ENCODE results near the gene GYG1.
A peak's percentile ranks its signal among the peaks of the same experiment; 100 is the strongest.
"Not testable (repeated sequence)": the region's sequence is repeated elsewhere in the genome, so short reads cannot be mapped to it uniquely, and the experiment has no call there.

The GYG1 gene

GRCh38 chr3:148991219-148992026 is at the start of gene GYG1:
Gene GYG1, plus strand, starts transcription at chr3:148991540. Its CDS starts 101 bp downstream, at chr3:148991641.
- peak; percentile 88 for DNase-seq

GRCh38 chr3:148943506-148944205 is 47.7 kb upstream of the GYG1 start:
- peak; percentile 81 for DNase-seq

- DNase-seq = no peak
Observed at GRCh38 chr3:148945116-148945515, 46.2 kb upstream of the GYG1 start.

GRCh38 chr3:148948913-148949657 is 42.3 kb upstream of the GYG1 start:
- no peak for DNase-seq

GRCh38 chr3:148950806-148951205 is 40.5 kb upstream of the GYG1 start:
- DNase-seq = no peak

GRCh38 chr3:148951599-148952361 is 39.6 kb upstream of the GYG1 start:
- DNase-seq = no peak

GRCh38 chr3:148953094-148953493 is 38.2 kb upstream of the GYG1 start:
- no peak for DNase-seq

- DNase-seq = no peak
Observed at GRCh38 chr3:148954981-148955380, 36.4 kb upstream of the GYG1 start.

- peak; percentile 80 for DNase-seq
Observed at GRCh38 chr3:148955544-148956346, 35.6 kb upstream of the GYG1 start.

- DNase-seq = peak; percentile 35
Observed at GRCh38 chr3:148957586-148957985, 33.8 kb upstream of the GYG1 start.

GRCh38 chr3:148958696-148959095 is 32.6 kb upstream of the GYG1 start:
- no peak for DNase-seq

- DNase-seq = peak; percentile 8
Observed at GRCh38 chr3:148962513-148962912, 28.8 kb upstream of the GYG1 start.

- DNase-seq = no peak
Observed at GRCh38 chr3:148964809-148965208, 26.5 kb upstream of the GYG1 start.

- DNase-seq = no peak
Observed at GRCh38 chr3:148968321-148968720, 23.0 kb upstream of the GYG1 start.

GRCh38 chr3:148970271-148970670 is 21.1 kb upstream of the GYG1 start:
- peak; percentile 35 for DNase-seq

- DNase-seq = no peak
Observed at GRCh38 chr3:148971401-148972163, 19.8 kb upstream of the GYG1 start.

- DNase-seq = no peak
Observed at GRCh38 chr3:148974726-148975125, 16.6 kb upstream of the GYG1 start.

GRCh38 chr3:148975248-148975647 is 16.1 kb upstream of the GYG1 start:
- DNase-seq = no peak

GRCh38 chr3:148975696-148976095 is 15.6 kb upstream of the GYG1 start:
- no peak for DNase-seq

- no peak for DNase-seq
Observed at GRCh38 chr3:148981273-148981672, 10.1 kb upstream of the GYG1 start.

- not testable (repeated sequence) for DNase-seq
Observed at GRCh38 chr3:148987551-148987950, 3.8 kb upstream of the GYG1 start.

All from NCI-H146 (cell line).